Fibroblast of lung (primary cell): Measurements from ENCODE around the gene PCDHA1. TPM values are rescaled to one million over a fixed set of nuclear protein-coding genes. Genes with fewer than 3 reads are reported as not detected.

Source experiments
- DNase-seq, 2 donors: peaks; one replicate each; pipeline versions ENCODE4 v3.0.0 to v3.0.0-alpha.2; 2010; ENCODE audit warnings: low read depth in 2 of 2
- H2AFZ ChIP-seq: 2 replicates; pipeline ENCODE4 v1.5.1; 2012; ENCODE audit warnings: low read length, control low read depth, inconsistent platforms
- H3K27ac ChIP-seq: 2 replicates; pipeline ENCODE4 v1.5.1; 2011; ENCODE audit warnings: low read length, control low read depth; ENCODE audit not compliant: insufficient read depth
- H3K27me3 ChIP-seq: 2 replicates; pipeline ENCODE4 v1.5.1; 2011; ENCODE audit warnings: mild to moderate bottlenecking, low read length; ENCODE audit not compliant: control insufficient read depth, insufficient read depth
- H3K36me3 ChIP-seq: 2 replicates; pipeline ENCODE4 v1.5.1; 2011; ENCODE audit warnings: low read length; ENCODE audit not compliant: control insufficient read depth, insufficient read depth
- H3K4me1 ChIP-seq: 2 replicates; pipeline ENCODE4 v1.5.1; 2011; ENCODE audit warnings: low read length; ENCODE audit not compliant: control insufficient read depth, insufficient read depth; ENCODE audit errors: extremely low read depth
- H3K4me2 ChIP-seq: 2 replicates; pipeline ENCODE4 v1.5.1; 2011; ENCODE audit warnings: low read length, control low read depth; ENCODE audit not compliant: insufficient read depth; ENCODE audit errors: extremely low read depth
- H3K4me3 ChIP-seq, 4 experiments: fragments of 200-600 bp in 1 of 4; sonication (generic) in 1 of 4; replicated peaks in 1 of 4; 2 replicates each; pipeline ENCODE4 v1.5.1; 2011 to 2016; ENCODE audit warnings: low read length in 4 of 4, low read depth in 3 of 4, mild to moderate bottlenecking in 3 of 4, control low read depth in 2 of 4, inconsistent platforms in 1 of 4, mixed read lengths in 1 of 4; ENCODE audit not compliant: insufficient read depth in 1 of 4; ENCODE audit errors: control extremely low read depth in 1 of 4
- H3K79me2 ChIP-seq: 2 replicates; pipeline ENCODE4 v1.5.1; 2012; ENCODE audit warnings: mild to moderate bottlenecking, low read length, inconsistent platforms; ENCODE audit not compliant: control insufficient read depth, insufficient read depth
- H3K9ac ChIP-seq: 2 replicates; pipeline ENCODE4 v1.5.1; 2011; ENCODE audit warnings: mild to moderate bottlenecking, low read length, control low read depth; ENCODE audit not compliant: insufficient read depth
- H3K9me3 ChIP-seq: 2 replicates; pipeline ENCODE4 v1.5.1; 2012; ENCODE audit warnings: low read depth, low read length; ENCODE audit not compliant: control insufficient read depth, insufficient read depth
- H4K20me1 ChIP-seq: 2 replicates; pipeline ENCODE4 v1.5.1; 2011; ENCODE audit warnings: low read length; ENCODE audit not compliant: control insufficient read depth, insufficient read depth; ENCODE audit errors: extremely low read depth
- EZH2 ChIP-seq: IDR thresholded peaks from 2 replicates; pipeline ENCODE4 v1.5.1; 2012; ENCODE audit warnings: low read length, control low read depth, mild to moderate bottlenecking; ENCODE audit errors: missing control alignments
- polyA plus RNA-seq, 2 donors: library from polyadenylated mRNA; depleted of rRNA in 1 of 2; stranded (reverse) in 1 of 2; unstranded in 1 of 2; fragments of >200 nt; gene quantifications; 2 replicates each; pipeline ENCODE4 v1.2.1, GENCODE V29; 2011 to 2012; ENCODE audit warnings: missing spikeins in 1 of 2
- total RNA-seq: library from RNA; depleted of rRNA; stranded (reverse); fragments of >200 nt; gene quantifications from 2 replicates; pipeline ENCODE4 v1.2.1, GENCODE V29; 2014
- TF ChIP-seq, protein P1 (sequence below), 2 donors: IDR thresholded peaks in 1 of 2; conservative IDR thresholded peaks in 1 of 2; 1 replicate in 1 of 2; 2 replicates in 1 of 2; pipeline ENCODE4 v1.5.1; 2011 to 2012; ENCODE audit warnings: low read length in 2 of 2, control low read depth in 1 of 2, inconsistent platforms in 1 of 2, low read depth in 1 of 2, mild to moderate bottlenecking in 1 of 2

The PCDHA1 gene
- total and polyA plus RNA-seq, 2 donors (not counting 1 experiment from before 2014, with no cell fraction given): under 0.01 to 0.12 TPM

- Histone ChIP-seq H3K4me3 (peak within 1 kb of the TSS in 1 of 4 experiments; percentile 30), H3K9ac (no peak within 1 kb of the TSS), H3K4me2 (no peak within 1 kb of the TSS), H2AFZ (peak within 1 kb of the TSS; percentile 30), H3K79me2 (no peaks in the 10 kb centered on the region), H3K9me3 (no peaks in the 10 kb centered on the region), H3K27me3 (no peaks in the 10 kb centered on the region), H3K27ac (no peak within 1 kb of the TSS), H3K4me1 (no peaks in the 10 kb centered on the region), H3K36me3 (no peaks in the 10 kb centered on the region), H4K20me1 (no peaks in the 10 kb centered on the region)
- TF ChIP-seq EZH2: no peak
- TF ChIP-seq, protein P1, sequence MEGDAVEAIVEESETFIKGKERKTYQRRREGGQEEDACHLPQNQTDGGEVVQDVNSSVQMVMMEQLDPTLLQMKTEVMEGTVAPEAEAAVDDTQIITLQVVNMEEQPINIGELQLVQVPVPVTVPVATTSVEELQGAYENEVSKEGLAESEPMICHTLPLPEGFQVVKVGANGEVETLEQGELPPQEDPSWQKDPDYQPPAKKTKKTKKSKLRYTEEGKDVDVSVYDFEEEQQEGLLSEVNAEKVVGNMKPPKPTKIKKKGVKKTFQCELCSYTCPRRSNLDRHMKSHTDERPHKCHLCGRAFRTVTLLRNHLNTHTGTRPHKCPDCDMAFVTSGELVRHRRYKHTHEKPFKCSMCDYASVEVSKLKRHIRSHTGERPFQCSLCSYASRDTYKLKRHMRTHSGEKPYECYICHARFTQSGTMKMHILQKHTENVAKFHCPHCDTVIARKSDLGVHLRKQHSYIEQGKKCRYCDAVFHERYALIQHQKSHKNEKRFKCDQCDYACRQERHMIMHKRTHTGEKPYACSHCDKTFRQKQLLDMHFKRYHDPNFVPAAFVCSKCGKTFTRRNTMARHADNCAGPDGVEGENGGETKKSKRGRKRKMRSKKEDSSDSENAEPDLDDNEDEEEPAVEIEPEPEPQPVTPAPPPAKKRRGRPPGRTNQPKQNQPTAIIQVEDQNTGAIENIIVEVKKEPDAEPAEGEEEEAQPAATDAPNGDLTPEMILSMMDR (conservative IDR thresholded peaks at IDR 0.05 in 1 of 2, IDR thresholded peaks at IDR 0.05 in 1 of 2; ENCODE audit: low read depth in 1 of 2, low read length in 2 of 2): no peak
- peak in 1 of 2 donors; percentile 2 for DNase-seq
Observed at GRCh38 chr5:140855772-140856674, 70.1 kb downstream of the PCDHA1 start, which contains the start of gene PCDHA10. TSS of gene PCDHA10 (plus strand) at chr5:140855897. CDS start at chr5:140856049, 152 bp downstream.

DNA sequence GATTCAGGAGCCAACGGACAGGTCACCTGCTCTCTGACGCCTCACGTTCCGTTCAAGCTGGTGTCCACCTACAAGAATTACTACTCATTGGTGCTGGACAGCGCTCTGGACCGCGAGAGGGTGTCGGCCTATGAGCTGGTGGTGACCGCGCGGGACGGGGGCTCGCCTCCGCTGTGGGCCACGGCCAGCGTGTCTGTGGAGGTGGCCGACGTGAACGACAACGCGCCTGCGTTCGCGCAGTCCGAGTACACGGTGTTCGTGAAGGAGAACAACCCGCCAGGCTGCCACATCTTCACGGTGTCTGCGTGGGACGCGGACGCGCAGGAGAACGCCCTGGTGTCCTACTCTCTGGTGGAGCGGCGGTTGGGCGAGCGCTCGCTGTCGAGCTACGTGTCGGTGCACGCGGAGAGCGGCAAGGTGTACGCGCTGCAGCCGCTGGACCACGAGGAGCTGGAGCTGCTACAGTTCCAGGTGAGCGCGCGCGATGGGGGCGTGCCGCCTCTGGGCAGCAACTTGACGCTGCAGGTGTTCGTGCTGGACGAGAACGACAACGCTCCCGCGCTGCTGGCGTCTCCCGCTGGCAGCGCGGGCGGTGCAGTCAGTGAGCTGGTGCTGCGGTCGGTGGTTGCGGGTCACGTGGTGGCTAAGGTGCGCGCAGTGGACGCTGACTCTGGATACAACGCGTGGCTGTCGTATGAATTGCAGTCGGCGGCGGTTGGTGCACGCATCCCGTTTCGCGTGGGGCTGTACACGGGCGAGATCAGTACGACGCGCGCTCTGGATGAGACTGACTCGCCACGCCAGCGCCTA lies 71.4 kb downstream of the PCDHA1 start:
- Histone ChIP-seq H3K9ac (no peak overlapping the region), H3K4me1 (no peaks in the 10 kb centered on the region), H4K20me1 (no peaks in the 10 kb centered on the region), H3K9me3 (no peaks in the 10 kb centered on the region), H2AFZ (no peak overlapping the region), H3K4me3 (no peak overlapping the region), H3K79me2 (no peaks in the 10 kb centered on the region), H3K36me3 (no peaks in the 10 kb centered on the region), H3K4me2 (no peak overlapping the region), H3K27ac (no peak overlapping the region), H3K27me3 (no peaks in the 10 kb centered on the region)
- TF ChIP-seq, protein P1 (conservative IDR thresholded peaks at IDR 0.05 in 1 of 2, IDR thresholded peaks at IDR 0.05 in 1 of 2; ENCODE audit: low read depth in 1 of 2, low read length in 2 of 2): no peak
- no peak for TF ChIP-seq EZH2
- no peak for DNase-seq

DNA sequence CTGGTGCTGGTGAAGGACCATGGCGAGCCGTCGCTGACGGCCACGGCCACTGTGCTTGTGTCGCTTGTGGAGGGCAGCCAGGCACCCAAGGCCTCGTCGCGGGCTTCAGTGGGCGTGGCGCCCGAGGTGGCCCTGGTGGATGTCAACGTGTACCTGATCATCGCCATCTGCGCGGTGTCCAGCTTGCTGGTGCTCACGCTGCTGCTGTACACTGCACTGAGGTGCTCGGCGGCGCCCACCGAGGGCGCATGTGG lies 72.0 kb downstream of the PCDHA1 start:
- H2AFZ ChIP-seq: no peak overlapping the region
- no peaks in the 10 kb centered on the region for H4K20me1 ChIP-seq
- no peaks in the 10 kb centered on the region for H3K27me3 ChIP-seq
- no peak for TF ChIP-seq EZH2
- TF ChIP-seq, protein P1 (conservative IDR thresholded peaks at IDR 0.05 in 1 of 2, IDR thresholded peaks at IDR 0.05 in 1 of 2; ENCODE audit: low read depth in 1 of 2, low read length in 2 of 2): no peak
- H3K4me2 ChIP-seq: no peak overlapping the region
- H3K9ac ChIP-seq: no peak overlapping the region
- H3K36me3 ChIP-seq: no peaks in the 10 kb centered on the region
- no peaks in the 10 kb centered on the region for H3K9me3 ChIP-seq
- DNase-seq: no peak
- no peaks in the 10 kb centered on the region for H3K4me1 ChIP-seq
- no peak overlapping the region for H3K4me3 ChIP-seq
- no peaks in the 10 kb centered on the region for H3K79me2 ChIP-seq
- H3K27ac ChIP-seq: no peak overlapping the region
